ENCODE measurements around the gene HSD17B13.

The HSD17B13 gene

GRCh38 chr4:87260477-87260876 is 62.2 kb downstream of the HSD17B13 start:
- DNase-seq: no peak

- no peak for DNase-seq
Measured at GRCh38 chr4:87258677-87259076, 64.0 kb downstream of the HSD17B13 start.

DNA sequence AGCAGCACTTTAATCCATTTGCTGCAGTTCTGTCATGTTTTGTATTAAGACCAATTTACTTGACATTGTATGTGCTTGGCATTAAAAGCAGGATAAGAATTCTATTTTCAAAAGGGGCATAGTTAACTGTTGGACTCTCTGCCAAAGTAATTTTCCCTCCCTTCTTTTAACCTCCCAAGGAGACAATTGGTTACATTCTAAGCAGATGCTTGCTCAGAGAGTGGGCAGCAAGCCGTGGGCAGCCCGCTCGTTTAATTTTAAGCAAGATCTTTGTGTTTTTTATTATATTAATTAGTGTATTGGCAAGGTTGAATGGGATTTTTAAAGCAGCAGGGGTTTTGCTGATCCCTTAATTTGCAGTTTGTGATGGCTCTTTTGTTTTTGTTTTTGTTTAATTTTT is 65.2 kb downstream of the HSD17B13 start:
- no peak for DNase-seq

- no peak for DNase-seq
Measured at GRCh38 chr4:87255755-87256154, 66.9 kb downstream of the HSD17B13 start.
